ENCODE results near the gene SLC16A4.

DNA sequence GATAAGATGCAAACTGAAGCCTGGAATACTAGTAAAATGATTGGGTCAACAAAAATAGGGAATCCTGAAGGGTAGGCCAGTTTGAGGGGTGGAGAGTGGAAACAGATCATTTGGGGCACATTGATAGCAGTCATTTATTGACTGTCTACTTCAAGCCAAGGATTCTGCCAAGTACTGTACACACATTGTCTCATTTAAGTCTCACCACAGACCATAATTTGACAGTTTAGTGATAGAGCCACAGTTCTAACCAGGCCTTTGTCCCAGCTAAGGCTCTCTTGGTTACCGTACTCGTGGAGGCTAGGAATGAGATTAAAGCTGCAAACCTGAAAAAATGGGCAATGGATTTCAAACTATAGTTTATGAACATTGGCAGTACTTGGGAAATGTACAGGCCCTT, 40.5 kb downstream of the SLC16A4 start:
- no peak for TF ChIP-seq CTCF (IDR thresholded peaks at IDR 0.05; ENCODE audit: insufficient read depth, low read depth, low read length)
- no peak for TF ChIP-seq EZH2 (IDR thresholded peaks at IDR 0.05; ENCODE audit: insufficient read depth, low read length)
